OCI-LY1 (cell line): ENCODE measurements around the gene TEP1.

Source experiments
- H2AFZ ChIP-seq: fragments of 200-600 bp; sonication (generic), shearing (Covaris generic); 2 replicates; pipeline ENCODE4 v1.6.0; 2014; ENCODE audit warnings: antibody characterized with exemption, mild to moderate bottlenecking, low read length
- H3F3A ChIP-seq: fragments of 200-600 bp; sonication (generic), shearing (Covaris generic); 2 replicates; pipeline ENCODE4 v1.6.0; 2014; ENCODE audit warnings: mild to moderate bottlenecking, antibody characterized with exemption, low read length, moderate library complexity; ENCODE audit not compliant: insufficient read depth
- H3K27ac ChIP-seq: fragments of 200-600 bp; sonication (generic); 2 replicates; pipeline ENCODE4 v1.5.1; 2014; ENCODE audit warnings: low read length, mixed run types, mild to moderate bottlenecking, low read depth; ENCODE audit not compliant: poor library complexity, severe bottlenecking
- H3K27me3 ChIP-seq: fragments of 200-600 bp; sonication (generic); 2 replicates; pipeline ENCODE4 v1.6.0; 2014; ENCODE audit warnings: antibody characterized with exemption, mild to moderate bottlenecking, low read length, moderate library complexity; ENCODE audit not compliant: insufficient read depth
- H3K36me3 ChIP-seq: fragments of 200-600 bp; sonication (generic); 2 replicates; pipeline ENCODE4 v1.6.1; 2014; ENCODE audit warnings: mild to moderate bottlenecking, antibody characterized with exemption, low read length, moderate library complexity, mixed read lengths; ENCODE audit not compliant: insufficient read depth
- H3K4me1 ChIP-seq: fragments of 200-600 bp; sonication (generic); 2 replicates; pipeline ENCODE4 v1.5.1; 2014; ENCODE audit warnings: mild to moderate bottlenecking, low read length, moderate library complexity; ENCODE audit not compliant: insufficient read depth, severe bottlenecking
- H3K4me2 ChIP-seq: fragments of 200-600 bp; sonication (generic), shearing (Covaris generic); 2 replicates; pipeline ENCODE4 v1.6.1; 2014; ENCODE audit warnings: low read length
- H3K4me3 ChIP-seq: fragments of 200-600 bp; sonication (generic); 2 replicates; pipeline ENCODE4 v1.5.1; 2014; ENCODE audit warnings: low read length, low read depth, mild to moderate bottlenecking, mixed read lengths; ENCODE audit not compliant: poor library complexity, severe bottlenecking
- H3K79me2 ChIP-seq: fragments of 200-600 bp; shearing (Covaris generic); 2 replicates; pipeline ENCODE4 v1.6.1; 2016; ENCODE audit warnings: mixed run types, low read length, mixed read lengths; ENCODE audit not compliant: insufficient read depth
- H3K9ac ChIP-seq: fragments of 200-600 bp; sonication (generic), shearing (Covaris generic); 2 replicates; pipeline ENCODE4 v1.6.1; 2014; ENCODE audit warnings: mild to moderate bottlenecking, low read length, mixed read lengths
- H3K9me2 ChIP-seq: fragments of 200-600 bp; sonication (generic), shearing (Covaris generic); 2 replicates; pipeline ENCODE4 v1.6.1; 2014; ENCODE audit warnings: low read depth, mild to moderate bottlenecking, low read length, mixed read lengths
- H3K9me3 ChIP-seq: fragments of 200-600 bp; shearing (Covaris generic); 2 replicates; pipeline ENCODE4 v1.6.1; 2014; ENCODE audit warnings: low read length, mixed read lengths
- H4K20me1 ChIP-seq: fragments of 200-600 bp; sonication (generic), shearing (Covaris generic); 2 replicates; pipeline ENCODE4 v1.6.0; 2016; ENCODE audit warnings: mild to moderate bottlenecking, low read length; ENCODE audit not compliant: insufficient read depth
- CTCF ChIP-seq: fragments of 200-600 bp; sonication (generic), shearing (Covaris generic); IDR thresholded peaks from 2 replicates; pipeline ENCODE4 v1.5.1; 2017; ENCODE audit warnings: mild to moderate bottlenecking, antibody characterized with exemption, low read length, moderate library complexity, mixed read lengths
- EZH2 ChIP-seq: fragments of 200-600 bp; sonication (generic), shearing (Covaris generic); IDR thresholded peaks from 2 replicates; pipeline ENCODE4 v1.8.0; 2017; ENCODE audit warnings: borderline replicate concordance, mixed run types, mild to moderate bottlenecking, antibody characterized with exemption, low read length, moderate library complexity, mixed read lengths

The TEP1 gene

DNA sequence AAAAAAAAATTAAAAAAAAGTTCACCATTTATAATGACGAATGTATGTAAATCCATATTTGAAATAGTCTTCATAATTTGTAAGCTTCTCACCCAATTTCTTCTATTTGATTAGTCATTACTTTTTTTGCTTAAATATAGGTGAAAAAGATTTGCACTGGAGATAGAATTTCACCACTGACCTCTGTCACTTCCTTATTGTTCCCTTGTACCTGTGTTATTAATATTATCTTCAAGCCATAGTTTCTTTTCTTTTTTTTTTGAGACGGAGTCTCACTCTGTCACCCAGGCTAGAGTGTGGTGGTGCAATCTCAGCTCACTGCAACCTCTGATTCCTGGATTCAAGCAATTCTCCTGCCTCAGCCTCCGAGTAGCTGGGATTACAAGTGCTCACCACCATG, 15.8 kb downstream of the TEP1 start:
- no peaks in the 10 kb centered on the region for H3K27me3 ChIP-seq
- H2AFZ ChIP-seq, result no peak overlapping the region
- H3K36me3 ChIP-seq, result peaks cover 47% of the 10 kb centered on the region
- no peaks in the 10 kb centered on the region for H3F3A ChIP-seq
- no peaks in the 10 kb centered on the region for H3K79me2 ChIP-seq
- no peak overlapping the region for H3K27ac ChIP-seq
- H3K9ac ChIP-seq, result no peak overlapping the region
- H3K9me2 ChIP-seq, result no peaks in the 10 kb centered on the region
- no peaks in the 10 kb centered on the region for H4K20me1 ChIP-seq
- H3K9me3 ChIP-seq, result no peaks in the 10 kb centered on the region
- no peaks in the 10 kb centered on the region for H3K4me1 ChIP-seq
- H3K4me3 ChIP-seq, result no peak overlapping the region
- H3K4me2 ChIP-seq, result no peak overlapping the region
- TF ChIP-seq CTCF (no peak), EZH2 (no peak)

DNA sequence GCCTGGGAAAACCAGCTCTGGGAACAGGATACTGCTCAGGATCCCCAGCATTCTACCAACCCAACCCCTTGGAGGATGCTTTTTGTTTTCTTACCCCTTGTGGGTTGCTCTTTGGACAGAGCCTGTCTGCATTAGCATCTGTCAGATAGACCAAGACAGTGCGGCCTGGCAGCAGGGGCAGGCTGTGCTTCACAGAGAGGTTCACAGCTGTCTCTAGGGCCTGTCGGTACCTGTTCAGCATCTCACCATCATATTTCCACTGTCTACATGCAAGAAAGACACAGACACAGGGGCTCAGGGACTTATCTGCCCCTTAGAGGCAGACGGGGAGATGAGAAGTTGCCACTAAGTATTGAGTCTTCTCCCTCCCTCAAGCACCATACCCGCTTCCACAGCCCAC, 21.8 kb downstream of the TEP1 start:
- Histone ChIP-seq H3F3A (no peaks in the 10 kb centered on the region), H3K9me3 (no peaks in the 10 kb centered on the region), H4K20me1 (no peaks in the 10 kb centered on the region), H3K9ac (no peak overlapping the region), H3K4me3 (no peak overlapping the region), H2AFZ (no peak overlapping the region), H3K79me2 (no peaks in the 10 kb centered on the region), H3K4me2 (no peak overlapping the region), H3K9me2 (no peaks in the 10 kb centered on the region), H3K4me1 (no peaks in the 10 kb centered on the region), H3K36me3 (peaks cover 63% of the 10 kb centered on the region), H3K27ac (no peak overlapping the region), H3K27me3 (no peaks in the 10 kb centered on the region)
- TF ChIP-seq EZH2, result no peak
- no peak for TF ChIP-seq CTCF

DNA sequence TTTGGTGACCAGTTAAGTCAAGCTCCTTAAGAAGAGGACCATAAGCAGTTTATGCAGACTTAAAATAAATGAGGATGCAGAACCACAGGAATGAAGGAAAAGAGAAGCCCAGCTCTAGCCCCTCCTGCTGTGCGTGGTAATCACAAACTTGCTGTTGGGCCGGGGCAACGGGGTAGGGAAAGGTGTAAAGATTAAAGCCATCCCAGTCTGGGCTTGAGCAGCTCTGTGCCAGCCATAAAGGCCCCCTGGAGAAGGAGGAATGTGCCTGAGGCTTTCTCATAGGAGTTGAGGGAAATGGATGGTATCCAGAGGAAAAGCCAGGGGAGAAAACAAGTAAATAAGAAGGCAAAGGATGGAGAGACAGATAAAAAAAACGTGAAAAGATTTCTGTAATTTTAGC, 25.1 kb downstream of the TEP1 start:
- H3K27ac ChIP-seq, result no peak overlapping the region
- no peak overlapping the region for H3K9ac ChIP-seq

More for the DNA sequence above, 25.1 kb downstream of the TEP1 start:
- H3K27me3 ChIP-seq, result no peaks in the 10 kb centered on the region
- no peak overlapping the region for H3K4me3 ChIP-seq
- H3F3A ChIP-seq, result no peaks in the 10 kb centered on the region
- no peaks in the 10 kb centered on the region for H3K4me1 ChIP-seq
- H3K9me3 ChIP-seq, result no peaks in the 10 kb centered on the region
- no peaks in the 10 kb centered on the region for H3K79me2 ChIP-seq
- no peaks in the 10 kb centered on the region for H3K9me2 ChIP-seq
- H4K20me1 ChIP-seq, result no peaks in the 10 kb centered on the region
- TF ChIP-seq CTCF (no peak), EZH2 (no peak)
- H3K36me3 ChIP-seq, result peaks cover 71% of the 10 kb centered on the region
- no peak overlapping the region for H3K4me2 ChIP-seq
- no peak overlapping the region for H2AFZ ChIP-seq
